Measurements from ENCODE around the gene SCP2. TPM values are rescaled to one million over a fixed set of nuclear protein-coding genes. Genes with fewer than 3 reads are reported as not detected.

SCP2 gene
- 100 to 1,000 TPM in 2 of 3 donors, 10 to 100 TPM in 1; 97.3 to 144 (median 139) TPM for total RNA-seq

GRCh38 chr1:52927212-52928014, at the start of gene SCP2:
Gene SCP2 (plus strand): TSS chr1:52927276. CDS start chr1:52927397, 121 bp downstream.
- TF ChIP-seq CTCF (IDR thresholded peaks at IDR 0.05) (no peak), POLR2A (IDR thresholded peaks at IDR 0.05) (no peak), POLR2AphosphoS5 (IDR thresholded peaks at IDR 0.05) (peak in 2 of 3 donors; percentile 17 to 47)
- DNase-seq (ENCODE audit: low spot score in 2 of 2) = peak; percentile 44 to 73
- intact Hi-C loops (cut with DNase I; ENCODE audit: low total_unique reads) = no loop called here
- Histone ChIP-seq H3K27ac (peak within 1 kb of the TSS; percentile 83 to 88), H3K9me3 (no peaks in the 10 kb centered on the region), H3K4me3 (peak within 1 kb of the TSS; percentile 69 to 86 (median 80)), H3K36me3 (no peaks in the 10 kb centered on the region), H3K27me3 (no peaks in the 10 kb centered on the region), H3K4me1 (peaks cover 0 to 9% of the 10 kb centered on the region in 2 donors)

GRCh38 chr1:52877554-52877953, 49.5 kb upstream of the SCP2 start:
- no peak overlapping the region for H3K27ac ChIP-seq
- no peak overlapping the region for H3K4me3 ChIP-seq
- TF ChIP-seq POLR2A (IDR thresholded peaks at IDR 0.05) = no peak
- TF ChIP-seq POLR2AphosphoS5 (IDR thresholded peaks at IDR 0.05) = no peak
- no peak for TF ChIP-seq CTCF (IDR thresholded peaks at IDR 0.05)
- H3K27me3 ChIP-seq = no peaks in the 10 kb centered on the region
- intact Hi-C loops (cut with DNase I; ENCODE audit: low total_unique reads) = loop anchor here (5.0 kb wide), 1 partner anchor 535 kb away; no protein-coding TSS in a partner anchor
- no peak for DNase-seq (ENCODE audit: low spot score in 2 of 2)
- no peaks in the 10 kb centered on the region for H3K9me3 ChIP-seq
- H3K4me1 ChIP-seq = no peaks in the 10 kb centered on the region
- H3K36me3 ChIP-seq = no peaks in the 10 kb centered on the region

DNA sequence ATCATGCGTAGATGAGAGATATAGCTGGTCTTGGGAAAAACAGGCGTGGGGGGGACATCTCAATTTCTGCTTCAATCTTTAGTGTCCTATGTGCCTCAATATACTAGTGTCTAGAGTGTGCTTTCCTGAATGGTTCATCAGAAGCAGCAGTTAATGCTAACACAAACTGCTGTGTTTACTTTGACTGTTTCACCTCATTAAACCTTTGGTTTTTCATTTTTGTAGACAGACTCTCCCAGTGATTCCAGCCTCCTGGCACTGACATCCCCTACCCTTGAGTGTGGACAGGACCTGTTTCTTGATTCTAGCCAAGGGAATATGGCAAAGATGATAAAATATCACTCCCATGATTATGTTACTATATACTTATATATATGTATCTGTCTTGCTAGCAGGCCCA, 46.9 kb upstream of the SCP2 start:
- Histone ChIP-seq H3K4me3 (no peak overlapping the region), H3K9me3 (no peaks in the 10 kb centered on the region), H3K27me3 (no peaks in the 10 kb centered on the region), H3K27ac (no peak overlapping the region), H3K4me1 (no peaks in the 10 kb centered on the region), H3K36me3 (no peaks in the 10 kb centered on the region)
- TF ChIP-seq POLR2A (IDR thresholded peaks at IDR 0.05) (no peak), POLR2AphosphoS5 (IDR thresholded peaks at IDR 0.05) (no peak), CTCF (IDR thresholded peaks at IDR 0.05) (no peak)
- intact Hi-C loops (cut with DNase I; ENCODE audit: low total_unique reads) = no loop called here
- DNase-seq (ENCODE audit: low spot score in 2 of 2) = no peak

DNA sequence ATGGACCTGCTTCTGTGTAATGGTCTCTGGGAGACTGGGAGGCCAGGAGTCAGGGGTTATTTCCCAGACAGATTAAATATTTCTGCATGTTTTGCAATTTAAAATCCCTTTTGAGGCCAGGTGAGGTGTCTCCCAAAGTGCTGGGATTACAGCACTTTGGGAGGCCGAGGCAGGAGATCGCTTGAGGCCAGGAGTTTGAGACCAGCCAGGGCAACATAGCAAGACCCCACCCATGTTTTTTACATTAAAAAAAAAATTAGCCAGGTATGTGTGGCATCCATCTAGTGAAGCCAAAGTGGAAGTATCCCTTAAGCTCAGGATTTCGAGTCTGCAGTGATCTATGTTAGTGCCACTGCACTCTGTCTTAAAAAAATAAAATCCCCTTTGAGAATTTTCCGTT, 39.6 kb upstream of the SCP2 start:
- Histone ChIP-seq H3K4me1 (no peaks in the 10 kb centered on the region), H3K9me3 (no peaks in the 10 kb centered on the region), H3K27me3 (no peaks in the 10 kb centered on the region), H3K27ac (no peak overlapping the region), H3K36me3 (no peaks in the 10 kb centered on the region), H3K4me3 (no peak overlapping the region)
- TF ChIP-seq POLR2AphosphoS5 (IDR thresholded peaks at IDR 0.05) = no peak
- no peak for TF ChIP-seq POLR2A (IDR thresholded peaks at IDR 0.05)
- no peak for TF ChIP-seq CTCF (IDR thresholded peaks at IDR 0.05)
- no peak for DNase-seq (ENCODE audit: low spot score in 2 of 2)
- intact Hi-C loops (cut with DNase I; ENCODE audit: low total_unique reads) = no loop called here

DNA sequence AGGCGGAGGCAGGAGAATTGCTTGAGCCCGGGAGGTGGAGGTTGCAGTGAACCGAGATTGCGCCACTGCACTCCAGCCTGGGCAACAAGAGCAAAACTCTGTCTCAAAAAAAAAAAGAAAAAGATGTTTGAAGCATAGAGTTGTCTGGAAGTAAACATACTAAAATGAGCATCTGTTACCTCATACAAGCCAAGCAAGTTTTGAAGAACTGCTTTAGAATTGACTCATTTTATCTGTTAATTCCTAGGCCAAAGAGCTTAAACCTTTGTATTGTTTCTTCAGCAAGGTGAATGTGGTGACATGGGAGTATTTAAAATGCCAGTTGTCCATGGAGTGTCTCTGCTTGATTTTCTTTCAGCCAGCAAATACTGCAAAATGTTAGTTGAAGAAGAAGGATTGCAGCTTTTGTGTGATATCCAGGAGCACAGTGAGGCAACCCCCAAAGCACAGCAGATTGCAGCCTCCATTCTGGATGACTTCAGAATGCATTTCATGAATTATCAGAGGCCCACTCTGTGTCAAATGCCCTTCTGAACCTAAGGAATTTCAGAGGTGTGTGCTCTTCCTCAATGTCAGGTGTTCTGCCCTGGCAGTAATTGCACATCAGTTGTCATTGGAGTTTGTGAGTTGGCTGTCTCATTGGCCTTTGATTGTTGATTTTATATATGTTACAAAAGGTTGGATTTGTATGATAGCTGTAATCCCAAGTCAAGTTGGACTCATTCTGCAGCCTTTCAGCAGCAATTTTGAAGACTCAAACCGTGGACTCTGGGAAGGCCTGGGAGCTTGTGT, 34.5 kb upstream of the SCP2 start:
- H3K4me1 ChIP-seq = no peaks in the 10 kb centered on the region
- TF ChIP-seq CTCF (IDR thresholded peaks at IDR 0.05) (no peak), POLR2AphosphoS5 (IDR thresholded peaks at IDR 0.05) (no peak), POLR2A (IDR thresholded peaks at IDR 0.05) (no peak)
- H3K9me3 ChIP-seq = no peaks in the 10 kb centered on the region
- H3K4me3 ChIP-seq = no peak overlapping the region
- no peaks in the 10 kb centered on the region for H3K36me3 ChIP-seq
- H3K27me3 ChIP-seq = no peaks in the 10 kb centered on the region
- no peak overlapping the region for H3K27ac ChIP-seq
- DNase-seq (ENCODE audit: low spot score in 2 of 2) = no peak
- intact Hi-C loops (cut with DNase I; ENCODE audit: low total_unique reads) = no loop called here
